Right lung (tissue), 5 donors: ENCODE results near the gene TYMS. TPM values are rescaled to one million over a fixed set of nuclear protein-coding genes. Genes with fewer than 3 reads are reported as not detected.

Experiments
- DNase-seq, 2 donors: peaks; one replicate each; pipeline ENCODE4 v3.0.0-alpha.2; 2013
- polyA plus RNA-seq, 5 donors: library from polyadenylated mRNA; unstranded; fragments of 120-200 nt; gene quantifications; one replicate each; pipeline versions ENCODE4 v1.2.1 to v1.2.3, GENCODE V29; 2013; ENCODE audit warnings: inconsistent platforms in 1 of 5, low replicate concordance in 1 of 5; ENCODE audit not compliant: insufficient read length in 5 of 5, insufficient read depth in 1 of 5

TYMS gene
- polyA plus RNA-seq, 5 donors = 109 to 204 (median 133) TPM

DNA sequence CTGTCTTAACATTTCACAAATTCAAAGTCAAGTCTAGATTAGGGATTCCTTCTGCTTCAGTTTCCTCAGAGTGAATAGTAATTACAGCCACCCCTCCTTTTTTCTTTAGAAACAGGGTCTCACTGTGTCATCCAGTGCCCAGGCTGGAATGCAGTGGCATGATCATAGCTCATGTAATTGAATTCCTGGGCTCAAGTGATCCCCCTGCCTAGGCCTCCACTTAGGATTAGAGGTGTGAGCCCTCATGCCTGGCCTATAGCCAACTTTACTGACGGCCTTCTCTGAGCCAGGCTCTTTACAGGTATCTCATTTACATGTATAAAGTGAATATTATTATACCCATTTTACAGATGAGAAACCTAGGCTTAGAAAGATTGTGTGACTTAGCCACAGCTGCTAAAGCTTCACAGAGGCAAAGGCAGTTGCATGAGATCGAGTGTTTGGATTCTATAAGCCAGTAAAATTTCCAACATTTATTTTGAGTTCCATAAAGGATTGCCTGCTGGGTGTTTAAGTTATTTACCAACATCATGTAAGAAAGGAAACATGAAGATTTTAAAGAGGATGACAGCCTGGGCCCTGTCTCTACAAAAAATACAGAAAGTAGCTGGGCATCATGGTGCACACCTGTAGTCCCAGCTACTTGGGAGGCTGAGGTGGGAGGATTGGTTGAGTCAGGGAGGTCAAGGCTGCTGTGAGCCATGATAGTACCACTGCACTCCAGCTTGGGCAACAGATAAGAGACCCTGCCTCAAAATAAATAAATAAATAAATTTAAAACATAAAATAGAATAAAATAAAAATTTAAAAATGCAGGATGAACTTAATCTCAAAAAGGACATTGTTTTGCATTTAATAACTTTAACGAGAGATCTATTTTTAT, 53.2 kb downstream of the TYMS start:
- no peak for DNase-seq

DNA sequence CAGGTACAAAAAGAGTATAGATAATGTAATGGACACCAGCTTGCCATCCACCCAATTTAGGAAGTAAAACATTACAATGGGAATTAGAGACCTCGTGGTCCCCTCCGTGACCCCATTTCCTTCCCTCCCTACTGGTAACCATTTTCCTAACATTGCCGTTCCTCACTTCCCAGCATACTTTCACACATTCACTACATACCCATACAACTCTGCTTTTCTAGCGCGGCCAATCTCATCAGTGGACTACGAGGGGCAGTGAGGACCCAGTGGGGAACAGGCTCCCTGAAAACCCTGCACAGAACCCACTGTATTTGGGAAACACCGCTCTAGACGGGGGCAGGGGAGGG, 53.8 kb downstream of the TYMS start:
- peak in 1 of 2 donors; percentile 42 for DNase-seq

DNA sequence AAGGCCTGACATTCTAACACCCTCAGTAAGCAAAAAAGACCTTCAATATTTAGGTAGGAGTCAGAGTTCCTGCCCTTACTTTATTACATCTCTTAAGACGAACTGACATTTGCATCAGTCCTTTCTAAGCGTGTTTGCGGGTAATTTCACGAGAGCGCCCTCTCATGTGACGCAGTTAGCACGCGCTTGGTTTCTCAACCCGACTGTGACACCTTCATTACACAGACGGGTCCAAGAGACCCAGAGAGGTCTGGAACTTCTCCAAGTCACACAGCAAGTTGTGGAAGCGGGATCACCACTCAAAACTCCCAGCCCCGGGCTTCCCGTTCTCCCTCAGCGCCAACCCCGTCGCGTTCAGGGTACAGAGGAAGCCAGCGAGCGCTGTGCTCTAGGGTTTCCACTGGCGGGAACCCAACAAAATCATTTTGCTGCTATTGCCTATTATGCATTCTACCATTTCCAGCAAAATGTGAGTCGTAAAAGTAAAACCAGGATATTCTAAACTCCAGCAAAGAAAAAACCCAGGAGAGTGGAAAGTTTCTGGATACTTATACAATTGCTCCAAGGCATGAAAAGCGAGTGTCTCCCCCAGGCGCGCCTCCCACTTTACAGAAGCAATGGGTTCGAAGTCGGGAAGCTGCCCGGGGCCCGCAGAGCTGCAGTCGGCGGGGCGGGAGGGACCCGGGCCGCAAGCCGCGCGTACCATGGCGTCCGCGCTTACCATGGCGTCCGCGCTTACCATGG, 54.4 kb downstream of the TYMS start:
- DNase-seq = peak; percentile 76

DNA sequence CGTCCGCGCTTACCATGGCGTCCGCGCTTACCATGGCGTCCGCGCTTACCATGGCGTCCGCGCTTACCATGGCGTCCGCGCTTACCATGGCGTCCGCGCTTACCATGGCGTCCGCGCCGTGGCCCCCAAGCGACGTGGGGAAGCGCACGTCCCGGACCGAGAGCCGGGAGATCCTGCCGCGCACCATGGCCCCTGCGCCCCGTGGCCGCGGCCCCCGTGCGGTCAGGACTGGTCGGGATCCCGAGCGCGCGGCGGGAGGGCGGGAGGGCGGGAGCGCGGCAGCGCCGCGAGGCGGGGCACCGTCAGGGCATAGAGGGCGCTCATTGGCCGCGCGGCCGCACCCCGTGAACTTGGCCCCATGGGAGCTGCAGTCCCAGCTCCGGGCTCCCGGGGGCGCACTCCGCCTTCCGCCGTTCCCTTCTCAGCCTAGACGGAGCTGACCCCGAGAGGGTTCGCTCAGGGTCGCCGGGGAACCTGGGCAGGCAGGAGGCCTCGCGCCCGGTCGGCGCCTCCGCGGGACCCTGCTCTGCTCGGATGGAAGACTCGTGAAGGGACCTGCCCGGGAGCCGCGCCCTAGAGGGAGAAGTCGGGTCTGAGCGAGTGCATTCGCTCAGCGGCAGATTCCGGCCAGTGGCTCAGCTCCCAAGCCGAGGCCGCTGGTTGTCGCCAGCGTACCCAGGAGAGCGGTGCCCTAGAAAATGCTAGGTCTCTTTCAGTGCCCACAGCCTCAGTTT, 55.1 kb downstream of the TYMS start, which contains the start of gene ENOSF1:
Gene ENOSF1, minus strand, starts transcription at position 230 of the 734 bp plus-strand sequence. Its CDS starts 43 bp downstream, at position 187.
- DNase-seq = peak; percentile 75 to 85

DNA sequence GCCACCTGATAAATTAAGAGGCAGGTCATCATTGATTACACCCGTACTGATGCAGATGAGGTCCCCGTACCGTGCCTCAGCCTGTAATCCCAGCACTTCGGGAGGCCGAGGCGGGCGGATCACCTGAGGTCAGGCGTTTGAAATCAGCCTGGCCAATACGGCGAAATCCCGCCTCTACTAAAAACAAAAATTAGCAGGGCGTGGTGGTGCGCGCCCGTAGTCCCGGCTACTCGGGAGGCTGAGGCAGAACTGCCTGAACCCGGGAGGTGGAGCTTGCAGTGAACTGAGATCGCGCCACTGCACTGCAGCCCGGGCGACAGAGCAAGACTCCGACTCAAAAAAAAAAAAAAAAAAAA, 55.7 kb downstream of the TYMS start:
- DNase-seq = no peak

DNA sequence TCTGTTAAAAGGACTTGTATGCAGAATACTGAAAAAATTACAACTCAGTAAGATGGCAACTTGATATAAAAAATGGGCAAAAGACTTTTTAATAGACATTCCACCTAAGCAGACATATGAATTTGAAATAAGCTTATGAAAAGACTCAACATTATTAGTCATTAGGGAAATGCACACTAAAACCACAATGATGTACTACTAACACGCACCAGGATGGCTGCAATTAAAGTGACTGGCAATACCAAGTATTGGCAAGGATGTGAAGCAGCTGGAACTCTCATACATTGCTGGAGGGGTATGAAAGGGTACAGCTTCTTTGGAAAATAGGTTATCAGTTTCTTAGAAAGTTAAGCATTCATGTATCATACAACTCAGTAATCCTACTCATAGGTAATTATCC, 58.2 kb downstream of the TYMS start:
- no peak for DNase-seq

DNA sequence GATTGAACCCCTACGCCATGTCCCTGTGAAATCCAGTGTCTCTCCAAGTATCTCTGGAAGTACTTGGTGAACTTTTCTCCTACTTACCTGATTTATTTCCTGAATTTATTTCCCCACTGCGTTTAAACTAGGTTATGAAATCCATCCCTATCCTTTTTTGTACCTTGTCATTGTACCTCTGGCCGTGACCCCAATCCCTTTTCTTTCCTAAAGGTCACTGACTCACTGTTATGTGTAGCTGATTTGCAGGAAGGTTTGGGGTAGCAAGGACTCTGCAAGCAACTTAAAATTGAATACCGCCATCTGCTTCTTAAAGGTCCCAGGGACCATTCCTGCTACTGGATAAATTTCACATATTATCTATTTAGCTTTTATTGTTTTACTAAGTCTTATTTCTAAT, 59.5 kb downstream of the TYMS start:
- no peak for DNase-seq

Other genes with a start within 250 kb of the TYMS start
- gene COLEC12, start 157.0 kb upstream of the TYMS start, polyA plus RNA-seq = 100 to 1,000 TPM in 4 of 5 donors, 10 to 100 TPM in 1; 96.7 to 119 (median 107) TPM
- gene CETN1, start 77.3 kb upstream of the TYMS start, polyA plus RNA-seq = not detected
- gene CLUL1, start 60.7 kb upstream of the TYMS start, polyA plus RNA-seq = 10 to 100 TPM; 10.4 to 13.5 (median 13.4) TPM
- 100 to 1,000 TPM; 100 to 128 (median 116) TPM for gene ENOSF1, start 55.0 kb downstream of the TYMS start, polyA plus RNA-seq
- gene YES1, start 154.6 kb downstream of the TYMS start, polyA plus RNA-seq = 10 to 100 TPM; 44.0 to 75.4 (median 59.9) TPM
- gene ADCYAP1, start 247.2 kb downstream of the TYMS start, polyA plus RNA-seq = under 1 TPM; 0.05 to 0.21 (median 0.13) TPM